NCI-H446 (cell line): ENCODE results near the gene MGAT3.
A peak's percentile ranks its signal among the peaks of the same experiment; 100 is the strongest.
"Not testable (repeated sequence)": the region's sequence is repeated elsewhere in the genome, so short reads cannot be mapped to it uniquely, and the experiment has no call there.

ENCODE experiments used
- DNase-seq, 2 experiments: peaks; one replicate each; lab custom pipeline; 2025; lab: John Stamatoyannopoulos, UW

MGAT3 gene

GRCh38 chr22:39514373-39514973 lies 57.7 kb downstream of the MGAT3 start:
- DNase-seq: peak in 1 of 2 experiments; percentile 31

- DNase-seq: no peak
These were observed 58.6 kb downstream of the MGAT3 start for GRCh38 chr22:39515266-39516050.

- no peak for DNase-seq
These were observed 60.7 kb downstream of the MGAT3 start for GRCh38 chr22:39517470-39517869.

GRCh38 chr22:39518144-39518786 lies 61.5 kb downstream of the MGAT3 start:
- no peak for DNase-seq

- DNase-seq: peak in 1 of 2 experiments; percentile 50
These were observed 62.3 kb downstream of the MGAT3 start for GRCh38 chr22:39518996-39519680.

- peak; percentile 94 to 98 for DNase-seq
These were observed 62.9 kb downstream of the MGAT3 start for GRCh38 chr22:39519681-39520225.

- DNase-seq: peak; percentile 82 to 95
These were observed 63.7 kb downstream of the MGAT3 start, which contains the start of gene ATF4 for GRCh38 chr22:39520226-39521105. ATF4 (plus strand) TSS chr22:39520562; CDS start chr22:39521446, 884 bp downstream.

- not testable (repeated sequence) for DNase-seq
These were observed 64.5 kb downstream of the MGAT3 start for GRCh38 chr22:39521106-39521885.

- not testable (repeated sequence) for DNase-seq
These were observed 65.3 kb downstream of the MGAT3 start for GRCh38 chr22:39522091-39522490.

- DNase-seq: peak in 1 of 2 experiments; percentile 62
These were observed 65.9 kb downstream of the MGAT3 start for GRCh38 chr22:39522567-39523300.

GRCh38 chr22:39524089-39524752 lies 67.4 kb downstream of the MGAT3 start:
- DNase-seq: no peak

GRCh38 chr22:39524753-39525657 lies 68.2 kb downstream of the MGAT3 start:
- DNase-seq: no peak

- no peak for DNase-seq
These were observed 68.8 kb downstream of the MGAT3 start for GRCh38 chr22:39525658-39525975.

GRCh38 chr22:39526736-39527171 lies 69.9 kb downstream of the MGAT3 start:
- DNase-seq: no peak

GRCh38 chr22:39527481-39527961 lies 70.7 kb downstream of the MGAT3 start:
- no peak for DNase-seq

GRCh38 chr22:39528080-39528661 lies 71.4 kb downstream of the MGAT3 start:
- DNase-seq: no peak
